Bronchial epithelial cell (primary cell): ENCODE data around the gene CACNA2D4. TPM values are rescaled to one million over a fixed set of nuclear protein-coding genes. Genes with fewer than 3 reads are reported as not detected.
A peak's percentile ranks its signal among the peaks of the same experiment; 100 is the strongest.

Experiments
- DNase-seq: peaks from one replicate; pipeline ENCODE4 v3.0.0-alpha.2; 2010; ENCODE audit warnings: low read depth
- FAIRE-seq: peaks from 2 replicates; lab custom pipeline; 2011; peaks lifted over from hg19 to GRCh38; lab: Jason Lieb, UNC
- H3K27me3 ChIP-seq: 2 replicates; pipeline ENCODE4 v1.5.1; 2011; ENCODE audit warnings: low read length; ENCODE audit not compliant: control insufficient read depth, insufficient read depth
- H3K36me3 ChIP-seq: 2 replicates; pipeline ENCODE4 v1.5.1; 2011; ENCODE audit warnings: low read length; ENCODE audit not compliant: control insufficient read depth, insufficient read depth
- H3K4me3 ChIP-seq: 2 replicates; pipeline ENCODE4 v1.5.1; 2011; ENCODE audit warnings: mild to moderate bottlenecking, low read depth, low read length, control low read depth
- CTCF ChIP-seq: IDR thresholded peaks from 2 replicates; pipeline ENCODE4 v1.5.1; 2011; ENCODE audit warnings: mild to moderate bottlenecking, moderate library complexity, low read length, control low read depth, inconsistent platforms; ENCODE audit not compliant: insufficient read depth, severe bottlenecking
- total RNA-seq: library from RNA; depleted of rRNA; stranded (reverse); fragments of >200 nt; gene quantifications from 2 replicates; pipeline ENCODE4 v1.2.1, GENCODE V29; 2014

The CACNA2D4 gene
- total RNA-seq, 1 donor from 2014 or later = not detected

- H3K4me3 ChIP-seq = no peak overlapping the region
- FAIRE-seq (no peak), DNase-seq (no peak)
- TF ChIP-seq CTCF = no peak
- H3K36me3 ChIP-seq = no peaks in the 10 kb centered on the region
- no peaks in the 10 kb centered on the region for H3K27me3 ChIP-seq
These were observed 53.6 kb downstream of the CACNA2D4 start for GRCh38 chr12:1864867-1865266.

- no peak for DNase-seq
- Histone ChIP-seq H3K27me3 (no peaks in the 10 kb centered on the region), H3K36me3 (no peaks in the 10 kb centered on the region), H3K4me3 (no peak overlapping the region)
- FAIRE-seq = peak; percentile 79
- no peak for TF ChIP-seq CTCF
These were observed 54.0 kb downstream of the CACNA2D4 start for GRCh38 chr12:1864456-1864855.

- no peak overlapping the region for H3K4me3 ChIP-seq
- DNase-seq = no peak
- no peak for FAIRE-seq
- H3K36me3 ChIP-seq = no peaks in the 10 kb centered on the region
- no peaks in the 10 kb centered on the region for H3K27me3 ChIP-seq
- TF ChIP-seq CTCF = no peak
These were observed 54.6 kb downstream of the CACNA2D4 start for GRCh38 chr12:1863823-1864222.

GRCh38 chr12:1862973-1863372, 55.5 kb downstream of the CACNA2D4 start:
- Histone ChIP-seq H3K36me3 (no peaks in the 10 kb centered on the region), H3K4me3 (no peak overlapping the region), H3K27me3 (no peaks in the 10 kb centered on the region)
- TF ChIP-seq CTCF = no peak
- FAIRE-seq (no peak), DNase-seq (no peak)

GRCh38 chr12:1859643-1860042, 58.8 kb downstream of the CACNA2D4 start:
- Histone ChIP-seq H3K36me3 (no peaks in the 10 kb centered on the region), H3K27me3 (no peaks in the 10 kb centered on the region), H3K4me3 (no peak overlapping the region)
- no peak for TF ChIP-seq CTCF
- no peak for FAIRE-seq
- no peak for DNase-seq

- Histone ChIP-seq H3K27me3 (no peaks in the 10 kb centered on the region), H3K4me3 (no peak overlapping the region), H3K36me3 (no peaks in the 10 kb centered on the region)
- no peak for DNase-seq
- TF ChIP-seq CTCF = no peak
- no peak for FAIRE-seq
These were observed 60.0 kb downstream of the CACNA2D4 start for GRCh38 chr12:1858456-1858855.
